Measurements from ENCODE around the gene LAMP5.

Gene LAMP5

DNA sequence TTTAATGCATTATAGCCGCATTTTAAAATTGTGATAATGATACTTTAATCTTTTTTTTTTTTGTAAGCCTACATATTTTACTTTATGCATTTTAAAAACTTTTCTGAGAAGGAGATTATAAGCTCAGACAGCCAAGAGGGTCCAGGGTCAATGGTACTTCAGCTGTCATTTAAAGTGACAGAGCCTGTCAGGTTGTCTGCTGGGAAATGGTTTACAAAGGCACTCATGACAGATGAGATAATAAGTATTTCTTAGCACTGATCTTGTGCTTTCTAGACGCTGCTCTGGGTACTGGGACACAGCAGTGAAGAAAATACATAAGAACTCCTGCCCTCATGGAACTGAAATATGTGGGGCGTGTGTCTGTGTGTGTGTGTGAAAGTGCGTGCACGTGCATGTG lies 19.6 kb downstream of the LAMP5 start:
- 96% methylated on average over 4 of the region's 5 CpGs for WGBS
- Histone ChIP-seq H3K27me3 (ENCODE audit: insufficient read depth, low read length) (no peaks in the 10 kb centered on the region), H3K36me3 (ENCODE audit: insufficient read depth, low read length) (no peaks in the 10 kb centered on the region)

GRCh38 chr20:9535449-9535848 lies 21.1 kb downstream of the LAMP5 start:
- Histone ChIP-seq H3K27ac (ENCODE audit: low read depth, low read length) (no peak overlapping the region), H3K4me3 (ENCODE audit: low read length) (no peak overlapping the region), H3K4me1 (ENCODE audit: insufficient read depth, low read length) (peaks cover 17% of the 10 kb centered on the region), H3K9ac (ENCODE audit: low read depth, low read length) (no peak overlapping the region), H3K27me3 (ENCODE audit: insufficient read depth, low read length) (no peaks in the 10 kb centered on the region), H3K9me3 (ENCODE audit: insufficient read depth, low read depth, low read length) (no peaks in the 10 kb centered on the region), H3K36me3 (ENCODE audit: insufficient read depth, low read length) (no peaks in the 10 kb centered on the region)
- WGBS: 96% methylated on average over 2 of the region's 2 CpGs

More for the DNA sequence above, 19.6 kb downstream of the LAMP5 start:
- no peak overlapping the region for H3K9ac ChIP-seq (ENCODE audit: low read depth, low read length)
- H3K4me3 ChIP-seq (ENCODE audit: low read length): no peak overlapping the region
- H3K27ac ChIP-seq (ENCODE audit: low read depth, low read length): no peak overlapping the region
- H3K9me3 ChIP-seq (ENCODE audit: insufficient read depth, low read depth, low read length): no peaks in the 10 kb centered on the region
- H3K4me1 ChIP-seq (ENCODE audit: insufficient read depth, low read length): peaks cover 17% of the 10 kb centered on the region

GRCh38 chr20:9543214-9543613 lies 28.8 kb downstream of the LAMP5 start:
- Histone ChIP-seq H3K4me3 (ENCODE audit: low read length) (no peak overlapping the region), H3K36me3 (ENCODE audit: insufficient read depth, low read length) (no peaks in the 10 kb centered on the region), H3K27me3 (ENCODE audit: insufficient read depth, low read length) (no peaks in the 10 kb centered on the region), H3K9ac (ENCODE audit: low read depth, low read length) (no peak overlapping the region), H3K4me1 (ENCODE audit: insufficient read depth, low read length) (no peaks in the 10 kb centered on the region), H3K27ac (ENCODE audit: low read depth, low read length) (no peak overlapping the region), H3K9me3 (ENCODE audit: insufficient read depth, low read depth, low read length) (no peaks in the 10 kb centered on the region)
- 90% methylated on average over 4 of the region's 4 CpGs for WGBS

DNA sequence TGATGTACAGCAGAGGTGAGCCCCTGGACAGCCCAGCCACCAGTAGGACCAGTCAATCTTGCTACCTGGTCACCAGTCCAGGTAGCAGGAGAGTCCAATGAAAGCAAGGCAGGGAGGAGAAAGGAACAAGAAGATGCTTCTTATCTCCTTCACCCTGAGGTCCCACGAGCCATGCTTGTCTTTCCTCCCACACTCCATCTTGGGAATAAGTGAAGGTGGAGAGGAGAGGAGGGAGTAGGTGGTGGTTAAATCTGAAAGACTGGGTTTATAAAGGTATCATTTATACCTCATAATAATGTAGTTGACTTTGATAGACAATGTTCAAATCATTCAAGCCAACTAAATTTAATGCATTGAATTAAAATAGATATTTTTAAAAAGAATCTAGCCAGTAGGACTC lies 35.9 kb downstream of the LAMP5 start:
- no peak overlapping the region for H3K4me3 ChIP-seq (ENCODE audit: low read length)
- no peaks in the 10 kb centered on the region for H3K4me1 ChIP-seq (ENCODE audit: insufficient read depth, low read length)
- no CpG with 5 or more reads among the region's 1 CpG for WGBS
- H3K9me3 ChIP-seq (ENCODE audit: insufficient read depth, low read depth, low read length): no peaks in the 10 kb centered on the region
- no peaks in the 10 kb centered on the region for H3K27me3 ChIP-seq (ENCODE audit: insufficient read depth, low read length)
- no peaks in the 10 kb centered on the region for H3K36me3 ChIP-seq (ENCODE audit: insufficient read depth, low read length)
- no peak overlapping the region for H3K27ac ChIP-seq (ENCODE audit: low read depth, low read length)
- no peak overlapping the region for H3K9ac ChIP-seq (ENCODE audit: low read depth, low read length)

GRCh38 chr20:9550871-9551270 lies 36.5 kb downstream of the LAMP5 start:
- H3K4me3 ChIP-seq (ENCODE audit: low read length): no peak overlapping the region
- H3K36me3 ChIP-seq (ENCODE audit: insufficient read depth, low read length): no peaks in the 10 kb centered on the region
- no peaks in the 10 kb centered on the region for H3K9me3 ChIP-seq (ENCODE audit: insufficient read depth, low read depth, low read length)
- no peaks in the 10 kb centered on the region for H3K27me3 ChIP-seq (ENCODE audit: insufficient read depth, low read length)
- no peak overlapping the region for H3K27ac ChIP-seq (ENCODE audit: low read depth, low read length)
- 94% methylated on average over 2 of the region's 2 CpGs for WGBS
- no peaks in the 10 kb centered on the region for H3K4me1 ChIP-seq (ENCODE audit: insufficient read depth, low read length)
- H3K9ac ChIP-seq (ENCODE audit: low read depth, low read length): no peak overlapping the region

DNA sequence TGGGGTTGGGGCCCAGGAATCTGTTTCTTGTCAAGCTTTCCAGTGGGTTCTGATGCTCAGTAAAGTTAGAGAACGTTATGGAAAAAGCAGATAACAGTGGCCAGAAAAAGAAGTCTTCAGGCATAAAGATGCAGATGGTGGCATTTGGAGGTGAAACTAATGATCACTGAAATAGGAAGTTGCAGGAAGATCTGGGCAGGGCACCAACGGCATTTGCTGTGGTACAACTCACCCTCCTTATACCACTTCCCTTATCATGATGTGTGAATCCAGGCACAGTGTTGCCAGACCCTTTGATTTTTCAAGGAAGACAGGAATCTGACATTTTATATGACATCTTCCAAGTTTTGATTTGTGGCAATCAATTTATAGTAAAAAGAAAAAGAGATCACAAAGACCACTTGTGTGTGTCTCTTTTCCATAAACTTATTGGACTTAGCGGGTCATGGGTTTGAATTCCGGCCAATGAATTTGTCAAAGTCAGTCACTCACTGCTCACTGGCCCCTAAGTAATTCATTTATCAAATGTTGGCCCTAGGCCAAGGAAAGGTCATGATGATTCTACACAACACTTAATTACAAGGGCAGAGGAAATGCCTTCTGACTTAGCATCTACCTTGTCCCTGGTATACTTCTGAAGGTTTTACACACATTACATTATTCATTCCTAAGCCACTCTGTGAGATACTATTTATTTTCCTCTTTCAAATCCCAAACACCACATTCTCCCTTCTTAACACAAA lies 37.6 kb downstream of the LAMP5 start:
- Histone ChIP-seq H3K27me3 (ENCODE audit: insufficient read depth, low read length) (no peaks in the 10 kb centered on the region), H3K9me3 (ENCODE audit: insufficient read depth, low read depth, low read length) (no peaks in the 10 kb centered on the region), H3K36me3 (ENCODE audit: insufficient read depth, low read length) (no peaks in the 10 kb centered on the region), H3K27ac (ENCODE audit: low read depth, low read length) (no peak overlapping the region), H3K9ac (ENCODE audit: low read depth, low read length) (no peak overlapping the region), H3K4me3 (ENCODE audit: low read length) (no peak overlapping the region), H3K4me1 (ENCODE audit: insufficient read depth, low read length) (no peaks in the 10 kb centered on the region)
- WGBS: 93% methylated on average over 4 of the region's 4 CpGs

DNA sequence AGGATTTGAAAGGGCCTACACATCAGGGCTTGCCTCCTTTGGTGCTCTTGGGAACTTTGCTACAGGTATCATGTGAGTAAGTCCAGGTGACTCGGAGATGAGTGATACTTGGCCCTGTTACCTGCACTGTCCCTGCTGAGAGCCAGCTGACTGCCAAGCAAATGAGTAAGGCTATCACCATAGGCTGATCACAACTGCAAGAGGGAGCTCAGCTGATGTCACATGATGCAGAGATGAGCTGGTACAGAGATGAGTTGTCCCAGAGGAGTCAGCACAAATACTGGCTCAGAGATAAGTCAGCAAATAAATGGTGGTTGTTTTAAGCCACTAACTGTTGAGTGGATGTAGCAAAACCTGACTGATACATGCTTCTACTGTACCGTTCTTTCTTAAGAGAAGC lies 41.4 kb downstream of the LAMP5 start:
- Histone ChIP-seq H3K4me3 (ENCODE audit: low read length) (no peak overlapping the region), H3K27ac (ENCODE audit: low read depth, low read length) (no peak overlapping the region), H3K36me3 (ENCODE audit: insufficient read depth, low read length) (no peaks in the 10 kb centered on the region), H3K27me3 (ENCODE audit: insufficient read depth, low read length) (no peaks in the 10 kb centered on the region), H3K4me1 (ENCODE audit: insufficient read depth, low read length) (peaks cover 5% of the 10 kb centered on the region; the same call in 1 of the 2 replicates), H3K9me3 (ENCODE audit: insufficient read depth, low read depth, low read length) (no peaks in the 10 kb centered on the region), H3K9ac (ENCODE audit: low read depth, low read length) (no peak overlapping the region)
- WGBS: 96% methylated on average over 2 of the region's 2 CpGs

DNA sequence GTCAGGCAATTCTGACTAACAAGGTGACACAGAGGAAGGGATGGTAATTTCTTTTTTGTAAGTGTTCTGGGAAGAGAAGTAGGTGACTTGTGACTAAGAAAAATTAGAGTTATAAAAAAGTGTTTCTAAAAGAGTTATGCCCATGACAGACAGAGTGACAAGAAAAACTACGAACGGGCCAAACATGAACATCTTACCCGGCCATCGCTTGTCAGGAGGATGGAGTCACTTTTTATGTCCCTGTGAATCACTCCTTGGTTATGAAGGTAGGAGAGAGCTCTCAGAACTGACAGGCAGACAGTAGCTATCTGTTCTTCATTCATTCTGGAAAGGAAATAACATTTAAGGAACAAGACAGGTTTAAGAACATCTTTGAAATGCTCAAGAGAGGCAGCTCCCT lies 43.0 kb downstream of the LAMP5 start:
- Histone ChIP-seq H3K36me3 (ENCODE audit: insufficient read depth, low read length) (no peaks in the 10 kb centered on the region), H3K27me3 (ENCODE audit: insufficient read depth, low read length) (no peaks in the 10 kb centered on the region), H3K9me3 (ENCODE audit: insufficient read depth, low read depth, low read length) (no peaks in the 10 kb centered on the region), H3K4me3 (ENCODE audit: low read length) (no peak overlapping the region), H3K27ac (ENCODE audit: low read depth, low read length) (no peak overlapping the region), H3K4me1 (ENCODE audit: insufficient read depth, low read length) (peaks cover 5% of the 10 kb centered on the region; the same call in 1 of the 2 replicates), H3K9ac (ENCODE audit: low read depth, low read length) (no peak overlapping the region)
- 94% methylated on average over 4 of the region's 4 CpGs for WGBS

- no peak overlapping the region for H3K4me3 ChIP-seq (ENCODE audit: low read length)
- no peak overlapping the region for H3K9ac ChIP-seq (ENCODE audit: low read depth, low read length)
- peaks cover 20% of the 10 kb centered on the region for H3K27me3 ChIP-seq (ENCODE audit: insufficient read depth, low read length)
- no peaks in the 10 kb centered on the region for H3K36me3 ChIP-seq (ENCODE audit: insufficient read depth, low read length)
- no peak overlapping the region for H3K27ac ChIP-seq (ENCODE audit: low read depth, low read length)
- peaks cover under 1% of the 10 kb centered on the region; the same call in 1 of the 2 replicates for H3K4me1 ChIP-seq (ENCODE audit: insufficient read depth, low read length)
- WGBS: 95% methylated on average over 20 of the region's 20 CpGs
- H3K9me3 ChIP-seq (ENCODE audit: insufficient read depth, low read depth, low read length): no peaks in the 10 kb centered on the region
Observed at GRCh38 chr20:9565910-9566550, 51.6 kb downstream of the LAMP5 start.

GRCh38 chr20:9566977-9567376 lies 52.6 kb downstream of the LAMP5 start:
- Histone ChIP-seq H3K36me3 (ENCODE audit: insufficient read depth, low read length) (no peaks in the 10 kb centered on the region), H3K27ac (ENCODE audit: low read depth, low read length) (no peak overlapping the region), H3K4me1 (ENCODE audit: insufficient read depth, low read length) (peaks cover 9% of the 10 kb centered on the region), H3K9me3 (ENCODE audit: insufficient read depth, low read depth, low read length) (no peaks in the 10 kb centered on the region), H3K4me3 (ENCODE audit: low read length) (no peak overlapping the region), H3K9ac (ENCODE audit: low read depth, low read length) (no peak overlapping the region), H3K27me3 (ENCODE audit: insufficient read depth, low read length) (peaks cover 26% of the 10 kb centered on the region)
- 97% methylated on average over 1 of the region's 1 CpG for WGBS

DNA sequence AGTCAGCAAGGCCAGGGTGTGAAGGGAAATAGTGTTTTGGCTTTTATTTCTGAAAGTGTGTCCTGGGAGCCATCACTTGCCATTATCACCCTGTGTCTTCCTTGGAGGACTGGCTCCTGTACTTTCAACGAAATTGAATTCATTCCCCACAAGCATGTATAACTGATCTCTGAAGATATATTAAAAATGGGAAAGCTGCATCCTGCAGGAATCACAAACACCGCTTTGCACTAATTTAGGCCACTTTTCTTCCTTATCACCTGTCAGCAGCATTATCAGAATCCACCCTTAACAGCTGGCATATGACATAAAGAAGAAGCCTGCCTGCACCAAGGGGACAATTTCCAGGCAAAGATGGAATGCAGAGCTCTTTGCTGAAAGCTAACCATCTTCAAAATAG lies 56.2 kb downstream of the LAMP5 start:
- WGBS: 97% methylated on average over 1 of the region's 2 CpGs
- H3K27me3 ChIP-seq (ENCODE audit: insufficient read depth, low read length): peaks cover 46% of the 10 kb centered on the region
- no peak overlapping the region for H3K27ac ChIP-seq (ENCODE audit: low read depth, low read length)

More for the DNA sequence above, 56.2 kb downstream of the LAMP5 start:
- Histone ChIP-seq H3K9me3 (ENCODE audit: insufficient read depth, low read depth, low read length) (no peaks in the 10 kb centered on the region), H3K9ac (ENCODE audit: low read depth, low read length) (no peak overlapping the region), H3K4me1 (ENCODE audit: insufficient read depth, low read length) (peaks cover 43% of the 10 kb centered on the region), H3K36me3 (ENCODE audit: insufficient read depth, low read length) (no peaks in the 10 kb centered on the region), H3K4me3 (ENCODE audit: low read length) (no peak overlapping the region)

Measured in HUES64 (cell line).